HG02610 (cell line): Measurements from ENCODE around the gene HERC2.
"Not testable (repeated sequence)": the region's sequence is repeated elsewhere in the genome, so short reads cannot be mapped to it uniquely, and the experiment has no call there.

Source experiments
- ATAC-seq: cut with Tn5 transposase; IDR thresholded peaks from one replicate; pipeline ENCODE4 v1.9.1; 2021; ENCODE audit warnings: mild to moderate bottlenecking, moderate library complexity; ENCODE audit not compliant: unreplicated experiment

HERC2 gene

DNA sequence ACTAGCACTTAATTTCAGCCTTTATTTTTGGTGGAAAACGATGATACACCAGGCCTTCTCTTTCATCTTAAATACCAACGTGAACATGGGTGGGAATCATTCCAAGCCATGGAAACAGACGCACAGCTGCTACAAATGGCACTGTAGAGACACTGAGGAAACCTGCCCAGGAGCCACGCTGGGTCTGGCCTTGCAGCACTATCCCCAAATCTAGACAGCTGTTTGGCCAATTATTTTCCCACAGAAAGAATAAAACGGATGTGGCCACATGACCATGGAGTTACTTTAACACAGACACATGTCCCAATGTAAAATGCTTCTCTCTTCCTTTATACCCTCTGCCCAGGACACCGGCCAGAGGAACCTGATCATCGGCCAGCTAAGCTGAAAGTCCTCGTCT lies 139.2 kb downstream of the HERC2 start:
- ATAC-seq, result no peak

GRCh38 chr15:28182216-28182615 lies 139.8 kb downstream of the HERC2 start:
- no peak for ATAC-seq

- ATAC-seq, result no peak
Measured at GRCh38 chr15:28181366-28181765, 140.6 kb downstream of the HERC2 start.

- no peak for ATAC-seq
Measured at GRCh38 chr15:28179270-28179669, 142.7 kb downstream of the HERC2 start.

- no peak for ATAC-seq
Measured at GRCh38 chr15:28178727-28179126, 143.3 kb downstream of the HERC2 start.

- no peak for ATAC-seq
Measured at GRCh38 chr15:28178290-28178689, 143.7 kb downstream of the HERC2 start.

- ATAC-seq, result no peak
Measured at GRCh38 chr15:28169366-28169765, 152.6 kb downstream of the HERC2 start.

DNA sequence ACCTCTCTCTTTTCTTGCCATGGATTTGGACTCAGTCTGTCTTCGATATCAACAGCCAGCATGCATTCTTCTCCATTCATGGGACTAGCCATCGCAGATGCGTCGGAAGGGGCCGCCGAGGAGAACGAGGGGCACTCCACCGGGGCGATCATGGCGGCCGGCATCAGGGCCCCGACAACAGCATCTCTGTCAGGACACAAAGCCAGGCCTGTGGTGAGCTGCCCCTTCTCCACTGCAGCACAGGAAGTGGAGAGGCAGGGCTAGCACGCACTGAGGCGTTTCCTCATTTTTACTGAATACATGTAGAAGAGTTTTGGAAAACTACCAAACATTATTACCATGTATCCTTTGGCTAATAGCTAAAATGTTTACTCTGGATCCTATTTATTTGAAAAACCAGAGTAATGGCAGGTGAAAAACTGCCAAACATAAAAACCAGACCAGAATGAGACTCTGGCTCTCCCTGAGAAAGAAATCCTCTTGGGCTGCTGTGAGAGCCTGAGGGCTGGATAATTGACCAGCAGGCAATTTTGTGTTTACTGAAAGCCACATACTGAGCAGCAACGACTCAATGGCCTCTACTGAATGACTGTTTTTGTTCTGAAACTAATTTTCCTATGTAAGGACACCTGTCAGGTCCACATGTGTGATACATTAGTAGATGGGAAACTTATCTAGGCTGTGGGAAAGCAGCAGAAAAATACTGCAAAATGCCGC lies 153.4 kb downstream of the HERC2 start:
- ATAC-seq, result not testable (repeated sequence)

- no peak for ATAC-seq
Measured at GRCh38 chr15:28167042-28167441, 154.9 kb downstream of the HERC2 start.

GRCh38 chr15:28165791-28166190 lies 156.2 kb downstream of the HERC2 start:
- no peak for ATAC-seq

- ATAC-seq, result no peak
Measured at GRCh38 chr15:28164876-28165275, 157.1 kb downstream of the HERC2 start.

DNA sequence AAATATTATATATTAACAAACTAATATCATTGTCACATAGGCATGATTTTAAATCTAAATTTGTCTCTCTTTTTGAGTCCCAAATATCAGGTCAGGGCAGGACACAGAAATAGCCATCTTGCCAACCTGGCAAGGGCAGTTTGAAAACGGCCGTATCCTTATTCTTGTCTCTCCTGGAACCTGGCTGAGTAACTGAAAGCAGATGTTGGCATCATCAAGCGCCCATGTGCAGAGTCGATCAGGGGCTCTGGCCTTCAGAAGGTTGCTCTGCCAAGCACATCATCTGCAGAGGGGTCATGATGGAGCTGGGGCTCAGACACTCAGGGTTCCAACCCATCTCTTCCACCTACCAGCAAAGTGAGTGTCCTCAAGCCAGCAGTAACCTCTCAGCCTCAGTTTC lies 167.7 kb downstream of the HERC2 start:
- no peak for ATAC-seq

DNA sequence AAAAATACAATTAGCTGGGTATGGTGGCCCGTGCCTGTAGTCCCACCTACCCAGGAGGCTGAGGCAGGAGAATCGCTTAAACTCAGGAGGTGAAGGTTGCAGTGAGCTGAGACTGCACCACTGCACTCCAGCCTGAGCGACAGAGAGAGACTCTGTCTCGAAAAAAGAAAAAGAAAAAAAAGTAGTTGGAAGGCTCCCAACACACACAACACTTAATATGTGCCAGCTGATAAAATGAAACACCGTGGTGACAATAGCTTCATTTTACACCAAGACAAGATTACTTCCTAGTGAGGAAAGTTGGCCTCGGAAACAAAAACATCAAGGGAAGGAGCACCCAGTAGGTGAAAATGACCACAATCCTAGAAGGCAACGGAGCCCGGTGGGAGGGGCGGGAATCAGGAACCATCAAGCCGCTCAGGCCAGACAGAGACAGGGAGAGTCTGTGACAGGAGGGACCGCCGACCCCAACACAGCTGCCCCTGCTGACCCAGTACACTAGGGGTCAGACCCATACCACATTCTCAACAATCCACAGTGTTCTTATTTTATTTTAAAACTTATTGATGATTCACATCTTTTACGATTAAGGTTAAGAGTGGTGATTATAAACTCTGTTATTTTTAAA lies 168.4 kb downstream of the HERC2 start:
- no peak for ATAC-seq

- not testable (repeated sequence) for ATAC-seq
Measured at GRCh38 chr15:28152538-28152923, 169.4 kb downstream of the HERC2 start.

GRCh38 chr15:28151864-28152537 lies 170.0 kb downstream of the HERC2 start:
- ATAC-seq, result not testable (repeated sequence)

DNA sequence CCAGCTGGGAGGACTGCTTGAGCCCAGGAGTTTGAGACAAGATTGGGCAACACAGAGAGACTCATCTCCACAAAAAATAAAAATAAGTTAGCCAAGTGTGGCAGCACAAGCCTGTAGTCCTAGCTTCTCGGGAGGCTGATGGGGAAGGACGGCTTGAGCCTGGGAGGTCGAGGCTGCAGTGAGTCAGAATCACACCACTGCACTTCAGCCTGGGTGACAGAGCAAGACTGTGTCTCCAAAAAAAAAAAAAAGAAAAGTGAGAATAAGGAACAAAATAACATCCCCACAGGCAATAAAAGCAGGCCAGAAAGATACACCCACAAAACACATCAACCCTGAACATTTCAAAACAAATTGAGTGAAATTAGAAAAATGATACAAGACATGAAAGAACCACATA lies 174.2 kb downstream of the HERC2 start:
- no peak for ATAC-seq

GRCh38 chr15:28145419-28145818 lies 176.6 kb downstream of the HERC2 start:
- ATAC-seq, result not testable (repeated sequence)

GRCh38 chr15:28140062-28140461 lies 181.9 kb downstream of the HERC2 start:
- ATAC-seq, result no peak

DNA sequence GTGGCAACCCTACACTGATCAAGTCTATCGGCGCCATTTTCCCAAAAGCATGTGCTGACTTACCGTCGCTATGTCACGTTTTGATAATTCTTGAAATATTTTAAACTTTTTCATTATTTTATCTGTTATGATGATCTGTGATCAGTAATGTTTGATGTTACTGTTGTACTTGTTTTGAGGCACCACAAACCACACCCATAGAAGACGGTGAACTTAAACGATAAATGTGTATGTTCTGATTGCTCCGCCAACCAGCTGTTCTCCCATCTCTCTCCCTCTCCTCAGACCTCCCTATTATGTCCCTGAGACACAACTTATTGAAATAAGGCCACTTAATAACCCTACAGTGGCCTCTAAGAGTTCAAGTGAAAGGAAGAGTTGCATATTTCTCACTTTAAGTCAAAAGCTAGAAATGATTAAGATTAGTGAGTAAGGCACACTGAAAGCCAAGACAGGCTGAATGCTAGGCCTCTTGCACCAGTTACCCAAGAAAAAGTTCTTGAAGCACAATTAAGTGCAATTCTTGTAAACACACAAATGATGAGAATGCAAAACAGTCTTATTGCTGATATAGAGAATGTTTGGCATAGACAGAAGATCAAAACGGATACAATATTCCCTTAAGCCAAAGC lies 184.5 kb downstream of the HERC2 start:
- ATAC-seq, result not testable (repeated sequence)

- peak; percentile 98 for ATAC-seq
Measured at GRCh38 chr15:28136236-28136904, 185.6 kb downstream of the HERC2 start.

GRCh38 chr15:28133281-28133680 lies 188.7 kb downstream of the HERC2 start:
- ATAC-seq, result no peak
